GM21737 (cell line): ENCODE results near the gene ZSWIM4.
"Not testable (repeated sequence)": the region's sequence is repeated elsewhere in the genome, so short reads cannot be mapped to it uniquely, and the experiment has no call there.

ENCODE experiments used
- ATAC-seq: cut with Tn5 transposase; IDR thresholded peaks from one replicate; pipeline ENCODE4 v1.9.1; 2021; ENCODE audit warnings: mild to moderate bottlenecking, moderate library complexity; ENCODE audit not compliant: unreplicated experiment

ZSWIM4 gene

DNA sequence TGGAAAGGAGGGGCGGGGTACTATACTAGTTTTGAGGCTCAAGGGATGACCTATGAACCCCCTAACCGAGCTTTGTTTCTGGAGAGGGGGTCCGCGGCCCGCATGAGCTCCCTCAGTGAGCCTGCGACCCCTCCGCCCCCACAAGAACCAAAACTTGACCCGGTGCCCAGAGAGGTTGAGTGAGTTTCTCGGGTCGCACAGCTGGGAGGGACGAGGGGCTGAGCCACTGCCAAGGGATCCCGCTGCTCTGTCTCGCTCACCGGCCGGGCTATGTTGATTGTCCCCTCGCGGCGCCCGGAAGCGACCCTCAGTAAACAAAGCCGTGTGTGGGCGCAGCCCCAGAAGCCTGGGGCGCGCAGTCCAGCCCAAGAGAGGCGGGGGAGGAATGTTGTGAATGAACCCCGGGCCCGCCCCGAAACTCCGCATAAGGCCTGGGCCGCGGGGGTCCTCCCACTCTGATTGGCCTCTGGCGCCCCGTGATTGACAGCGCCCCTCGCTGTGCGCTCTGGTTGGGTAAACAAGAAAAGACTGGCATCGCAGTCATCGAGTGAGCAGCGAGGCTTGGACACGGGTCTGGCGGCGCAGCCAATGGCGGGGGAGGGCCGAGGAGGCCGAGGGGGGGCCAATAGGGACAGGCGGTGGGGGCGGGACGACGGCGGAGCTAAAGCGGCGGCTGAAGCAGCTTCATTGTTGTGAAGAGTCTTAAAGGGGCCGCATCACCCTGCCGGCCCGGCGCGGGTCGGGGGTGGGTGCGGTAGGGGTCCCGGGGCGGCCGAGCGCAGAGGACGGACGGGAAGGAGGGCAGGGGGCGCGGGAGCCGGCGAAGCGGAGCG, at the start of gene ZSWIM4:
Gene ZSWIM4 (plus strand): TSS at position 687 of the 833 bp plus-strand sequence. CDS start 206 bp downstream, outside the sequence.
- peak; percentile 92 for ATAC-seq

DNA sequence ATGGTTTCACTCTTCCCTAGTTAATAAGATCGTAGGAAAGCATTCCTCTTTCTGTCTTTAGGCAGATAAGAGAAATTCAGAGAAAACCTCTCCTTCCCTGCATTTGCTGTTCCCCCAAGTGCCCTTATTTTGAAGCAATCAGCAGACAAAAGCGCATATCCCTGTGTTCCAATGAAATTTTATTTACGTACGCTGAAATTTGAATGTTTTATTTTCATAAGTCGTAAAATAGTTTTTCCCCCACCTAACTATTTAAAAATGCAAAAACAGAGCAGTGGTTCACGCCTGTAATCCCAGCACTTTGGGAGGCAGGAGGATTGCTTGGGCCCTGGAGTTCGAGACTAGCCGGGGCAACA, 48.2 kb upstream of the ZSWIM4 start:
- no peak for ATAC-seq

DNA sequence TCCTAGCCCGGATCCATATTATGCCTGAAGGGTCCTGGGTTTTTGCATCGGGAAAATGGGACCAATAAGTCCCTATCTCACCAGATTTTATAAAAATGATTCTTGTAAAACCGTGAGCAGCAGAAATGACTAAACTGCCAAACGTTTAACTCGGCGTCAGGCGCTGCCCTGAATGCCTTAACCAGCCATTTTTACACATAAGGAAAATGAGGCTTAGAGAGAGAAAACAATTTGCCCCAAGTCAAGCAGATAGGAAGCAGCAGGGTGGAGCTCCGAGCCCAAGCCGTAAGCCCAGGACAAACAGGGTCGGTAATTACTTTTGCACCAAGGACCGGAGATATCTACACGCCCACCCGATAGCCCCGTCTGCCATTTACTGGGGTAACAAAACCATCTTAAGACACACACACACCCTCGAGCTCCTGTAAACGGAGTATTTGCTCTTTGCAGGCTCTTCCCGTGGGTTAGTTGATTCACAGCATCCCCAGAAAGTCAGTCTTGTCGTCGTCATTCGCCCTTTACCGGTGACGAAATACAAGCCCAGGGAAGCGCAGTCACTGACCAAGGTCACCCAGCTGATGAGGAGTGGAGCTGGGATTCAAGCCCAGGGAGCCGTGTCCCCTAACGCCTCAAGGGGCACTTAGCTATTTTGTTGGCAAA, 46.9 kb upstream of the ZSWIM4 start:
- no peak for ATAC-seq

DNA sequence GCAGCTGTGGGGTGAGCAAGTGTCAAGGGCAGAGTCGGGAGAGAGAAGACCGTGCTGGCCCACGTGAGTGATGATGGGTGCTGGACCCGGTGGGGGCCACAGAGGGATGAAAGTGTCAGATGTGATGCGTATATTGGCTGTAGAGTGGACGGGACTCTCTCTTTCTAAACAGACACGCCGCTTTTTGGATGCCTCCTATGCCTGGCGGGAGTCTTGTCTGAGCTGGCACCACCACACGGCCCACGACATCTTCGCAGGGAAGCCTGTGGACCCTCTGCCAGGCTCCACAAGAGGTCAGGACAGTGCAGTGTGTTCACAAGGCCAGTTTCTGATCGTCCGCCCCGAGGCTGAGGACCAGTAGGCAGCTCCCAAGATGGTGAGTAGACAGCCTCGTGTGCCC, 43.8 kb upstream of the ZSWIM4 start:
- no peak for ATAC-seq

DNA sequence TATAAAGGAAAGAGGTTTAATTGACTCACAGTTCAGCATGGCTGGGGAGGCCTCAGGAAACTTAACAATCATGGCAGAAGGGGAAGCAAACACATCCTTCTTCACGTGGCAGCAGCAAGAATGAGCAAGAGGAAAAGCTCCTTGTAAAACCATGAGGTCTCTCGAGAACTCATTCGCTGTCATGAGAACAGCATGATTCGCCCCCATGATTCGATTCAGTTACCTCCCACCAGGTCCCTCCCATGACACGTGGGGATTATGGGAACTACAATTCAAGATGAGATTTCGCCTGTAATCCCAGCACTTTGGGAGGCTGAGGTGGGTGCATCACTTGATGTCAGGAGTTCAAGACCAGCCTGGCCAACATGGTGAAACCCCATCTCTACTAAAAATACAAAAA, 41.6 kb upstream of the ZSWIM4 start:
- not testable (repeated sequence) for ATAC-seq

DNA sequence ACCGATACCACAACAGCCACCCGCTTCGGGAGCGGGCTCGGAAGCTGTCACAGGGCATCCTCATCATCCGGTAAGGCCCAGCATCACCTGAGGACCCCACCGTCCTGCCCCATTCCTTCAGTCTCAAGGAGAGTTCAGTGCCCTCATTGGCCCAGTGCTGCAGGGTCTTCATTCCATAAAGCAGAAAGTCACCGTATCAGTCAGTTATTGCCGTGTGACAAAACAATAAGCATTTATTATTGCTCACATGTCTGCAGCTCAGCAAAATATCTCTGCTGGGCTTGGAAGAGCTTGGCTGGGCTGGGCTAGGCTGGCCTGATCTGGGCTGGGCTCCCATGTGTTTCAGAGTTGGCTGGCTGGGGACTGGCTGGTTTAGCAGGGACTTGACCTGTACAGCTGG, 39.0 kb upstream of the ZSWIM4 start:
- ATAC-seq: no peak

DNA sequence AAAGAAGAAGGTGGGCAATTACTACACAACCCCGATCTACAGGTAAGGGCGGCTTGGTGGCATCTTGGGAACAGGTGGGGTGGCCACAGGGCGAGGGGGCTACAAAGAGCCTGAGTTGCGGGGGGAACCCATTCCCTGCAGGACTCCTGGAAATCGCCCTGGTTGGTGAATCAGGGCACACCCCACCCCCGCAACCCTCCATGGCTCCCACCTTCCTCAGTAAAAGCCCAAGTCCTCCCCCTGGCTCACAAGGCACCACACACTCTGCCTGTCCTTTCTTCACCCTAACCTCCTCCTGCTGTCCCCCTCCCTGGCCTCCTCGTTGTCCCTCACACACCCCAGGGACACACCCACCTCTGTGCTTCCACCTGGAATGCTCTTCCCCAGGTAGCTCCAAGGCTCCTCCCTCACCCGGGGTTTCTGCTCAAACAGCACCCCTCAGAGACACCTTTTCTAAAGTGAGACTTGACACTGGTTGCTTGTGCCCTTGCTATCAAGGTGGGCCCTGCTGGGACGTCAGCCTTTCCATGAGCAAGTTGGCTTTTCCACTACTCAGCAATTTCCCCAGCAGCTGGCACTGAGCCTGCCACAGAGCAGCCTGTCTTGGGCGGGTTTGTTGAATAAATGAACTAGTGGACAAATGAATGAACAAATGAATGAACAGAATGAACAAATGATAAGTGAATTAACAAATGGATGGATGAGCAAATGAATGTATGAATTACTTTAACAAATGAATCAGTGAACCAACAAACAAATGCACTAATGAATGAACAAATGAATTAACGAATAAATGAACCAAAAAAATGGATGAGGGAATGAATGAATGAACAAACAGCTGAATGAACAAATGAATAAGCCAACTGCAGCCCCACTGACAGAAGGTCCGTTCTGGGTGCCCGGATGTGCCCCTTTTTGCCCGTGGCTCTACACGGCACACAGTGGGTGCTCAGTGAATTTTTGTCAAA, 37.2 kb upstream of the ZSWIM4 start:
- no peak for ATAC-seq

DNA sequence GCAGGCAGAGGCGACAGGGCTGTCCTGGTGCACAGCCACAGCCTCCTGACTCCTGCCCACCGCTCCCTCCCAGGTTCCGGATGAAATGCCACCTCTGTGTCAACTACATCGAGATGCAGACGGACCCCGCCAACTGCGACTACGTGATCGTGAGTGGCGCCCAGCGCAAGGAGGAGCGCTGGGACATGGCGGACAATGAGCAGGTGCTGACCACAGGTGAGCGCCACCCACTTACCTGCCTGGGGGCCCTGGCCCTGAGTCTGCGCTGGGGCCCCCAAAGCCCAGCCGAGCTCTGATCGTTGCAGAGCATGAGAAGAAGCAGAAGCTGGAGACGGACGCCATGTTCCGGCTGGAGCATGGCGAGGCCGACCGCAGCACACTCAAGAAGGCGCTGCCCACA, 36.4 kb upstream of the ZSWIM4 start:
- ATAC-seq: no peak

DNA sequence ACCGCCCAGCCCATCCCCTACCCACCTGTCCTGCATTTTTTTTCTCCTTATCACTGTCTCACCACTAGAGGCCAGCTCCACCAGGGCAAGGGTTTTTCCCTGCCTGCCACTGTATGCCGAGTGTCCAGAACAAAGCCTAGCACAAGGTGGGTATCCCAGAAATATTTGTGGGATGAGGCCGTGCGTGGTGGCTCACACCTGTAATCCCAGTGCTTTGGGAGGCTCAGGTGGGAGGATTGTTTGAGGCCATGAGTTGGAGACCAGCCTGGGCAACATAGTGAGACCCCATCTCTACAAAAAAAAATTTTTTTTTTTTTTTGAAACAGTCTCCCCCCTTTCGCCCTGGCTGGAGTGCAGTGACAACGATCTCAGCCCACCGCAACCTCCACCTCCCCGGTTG, 33.8 kb upstream of the ZSWIM4 start:
- no peak for ATAC-seq

DNA sequence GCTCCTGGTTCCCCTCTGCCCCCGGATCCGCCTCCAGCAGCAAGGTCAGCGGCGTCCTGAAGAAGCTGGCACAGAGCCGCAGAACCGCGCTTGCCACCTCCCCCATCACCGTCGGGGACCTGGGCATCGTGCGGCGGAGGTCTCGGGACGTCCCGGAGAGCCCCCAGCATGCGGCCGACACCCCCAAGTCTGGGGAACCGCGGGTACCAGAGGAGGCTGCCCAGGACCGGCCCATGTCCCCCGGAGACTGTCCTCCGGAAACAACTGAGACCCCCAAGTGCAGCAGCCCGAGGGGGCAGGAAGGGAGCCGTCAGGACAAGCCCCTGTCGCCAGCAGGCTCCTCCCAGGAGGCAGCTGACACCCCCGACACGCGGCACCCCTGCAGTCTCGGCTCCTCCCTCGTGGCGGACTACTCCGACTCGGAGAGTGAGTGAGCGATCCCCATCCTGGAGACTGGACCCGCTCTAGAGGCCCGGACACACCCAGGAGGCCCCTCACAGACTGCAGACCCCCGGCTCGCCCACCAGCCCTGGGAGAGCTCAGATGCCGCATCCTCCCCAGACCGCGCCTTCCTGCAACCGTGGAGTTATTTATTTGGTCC, 32.5 kb upstream of the ZSWIM4 start:
- no peak for ATAC-seq

DNA sequence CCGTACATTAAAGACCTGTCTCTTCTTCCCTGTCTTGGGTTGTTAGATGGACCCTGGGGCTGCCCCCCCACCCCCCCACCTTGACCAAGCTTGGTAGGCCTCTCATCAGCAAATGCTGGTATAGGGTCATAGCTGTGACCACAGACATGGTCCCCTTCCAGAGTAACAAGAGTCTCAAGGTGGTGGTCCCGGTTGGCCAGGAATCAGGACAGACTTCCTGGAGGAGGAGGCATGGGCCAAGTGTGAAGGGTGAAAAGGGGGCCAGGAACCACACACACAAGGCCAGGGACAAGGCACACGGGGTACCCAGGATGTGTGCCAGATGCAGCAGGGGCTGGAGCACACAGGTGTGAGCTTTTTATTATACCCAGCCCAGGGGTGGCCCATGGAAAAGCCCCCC, 32.0 kb upstream of the ZSWIM4 start:
- ATAC-seq: no peak

DNA sequence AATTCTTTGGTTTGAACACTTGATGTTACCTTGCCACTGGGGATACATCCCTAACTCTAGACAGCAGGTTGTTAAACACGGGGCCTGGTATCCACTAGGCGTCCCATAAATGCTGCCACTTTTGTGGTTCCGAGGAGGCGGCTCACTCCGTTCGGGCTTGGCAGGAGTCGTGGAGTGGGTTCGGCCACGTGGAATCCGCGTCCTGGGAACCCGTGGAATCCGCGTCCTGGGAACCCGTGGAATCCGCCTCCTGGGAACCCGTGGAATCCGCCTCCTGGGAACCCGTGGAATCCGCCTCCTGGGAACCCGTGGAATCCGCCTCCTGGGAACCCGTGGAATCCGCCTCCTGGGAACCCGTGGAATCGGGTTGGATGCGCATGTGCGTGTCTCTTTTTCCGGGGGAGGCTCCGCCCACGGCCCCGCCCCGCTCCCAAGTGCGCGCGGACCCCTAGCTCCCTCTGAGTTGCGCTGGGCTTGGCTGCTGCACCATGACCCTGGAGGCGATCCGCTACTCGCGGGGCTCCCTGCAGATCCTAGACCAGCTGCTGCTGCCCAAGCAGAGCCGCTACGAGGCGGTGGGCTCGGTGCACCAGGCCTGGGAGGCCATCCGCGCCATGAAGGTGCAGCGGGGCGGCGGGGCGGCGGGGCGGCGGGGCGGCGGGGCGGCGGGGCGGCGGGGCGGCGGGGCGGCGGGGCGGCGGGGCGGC, 31.0 kb upstream of the ZSWIM4 start, which contains the start of gene MRI1:
Gene MRI1 (plus strand): TSS at position 422 of the 707 bp plus-strand sequence. CDS start 67 bp downstream, at position 489.
- ATAC-seq: no peak

DNA sequence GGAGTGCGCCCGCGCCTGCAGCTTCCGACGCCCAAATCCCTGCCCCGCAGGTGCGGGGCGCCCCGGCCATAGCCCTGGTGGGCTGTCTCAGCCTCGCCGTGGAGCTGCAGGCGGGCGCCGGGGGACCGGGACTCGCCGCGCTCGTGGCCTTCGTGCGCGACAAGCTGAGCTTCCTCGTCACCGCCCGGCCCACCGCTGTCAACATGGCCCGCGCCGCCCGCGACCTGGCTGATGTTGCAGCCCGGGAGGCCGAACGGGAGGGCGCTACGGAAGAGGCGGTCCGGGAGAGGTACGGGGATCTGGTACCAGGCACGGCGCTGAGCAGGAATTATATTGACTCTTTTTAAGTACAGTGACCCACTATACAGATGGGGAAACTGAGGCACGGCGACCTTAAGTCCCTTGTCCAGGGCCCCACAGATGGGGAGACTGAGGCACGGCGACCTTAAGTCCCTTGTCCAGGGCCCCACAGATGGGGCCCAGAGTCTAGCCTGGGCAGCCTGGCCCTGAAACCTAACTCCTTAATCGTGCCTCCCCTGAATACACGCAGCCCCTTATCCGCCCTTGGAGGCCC, 30.3 kb upstream of the ZSWIM4 start:
- ATAC-seq: no peak

DNA sequence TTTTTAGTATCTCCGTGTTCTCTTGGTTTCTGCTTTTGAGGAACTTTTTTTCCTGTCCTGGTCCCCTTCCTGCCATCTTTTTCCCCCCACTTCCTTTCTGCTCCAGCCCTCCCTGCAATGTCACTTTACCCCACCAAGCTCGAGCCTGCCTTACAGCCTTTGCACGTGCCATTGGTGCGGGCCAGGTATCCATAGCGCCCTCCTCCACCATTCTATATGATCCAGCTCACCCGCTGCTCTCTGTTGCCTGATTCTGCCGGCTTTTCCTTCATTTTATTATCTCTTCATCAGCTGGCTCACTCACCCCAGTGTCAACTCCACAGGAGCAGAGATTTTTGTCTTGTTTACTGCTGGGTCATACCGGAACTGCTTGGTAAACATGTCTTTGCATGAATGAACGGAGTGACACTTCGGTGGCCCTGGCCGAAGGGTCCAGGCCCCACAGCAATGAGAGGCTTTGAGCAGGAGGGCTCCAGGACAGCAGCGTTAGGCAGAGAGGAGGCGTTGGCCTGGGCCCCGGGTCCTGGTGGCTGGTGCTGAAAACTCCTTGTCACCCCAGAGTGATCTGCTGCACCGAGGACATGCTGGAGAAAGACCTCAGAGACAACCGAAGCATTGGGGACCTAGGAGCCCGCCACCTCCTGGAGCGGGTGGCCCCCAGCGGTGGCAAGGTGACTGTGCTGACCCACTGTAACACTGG, 29.7 kb upstream of the ZSWIM4 start:
- ATAC-seq: no peak

DNA sequence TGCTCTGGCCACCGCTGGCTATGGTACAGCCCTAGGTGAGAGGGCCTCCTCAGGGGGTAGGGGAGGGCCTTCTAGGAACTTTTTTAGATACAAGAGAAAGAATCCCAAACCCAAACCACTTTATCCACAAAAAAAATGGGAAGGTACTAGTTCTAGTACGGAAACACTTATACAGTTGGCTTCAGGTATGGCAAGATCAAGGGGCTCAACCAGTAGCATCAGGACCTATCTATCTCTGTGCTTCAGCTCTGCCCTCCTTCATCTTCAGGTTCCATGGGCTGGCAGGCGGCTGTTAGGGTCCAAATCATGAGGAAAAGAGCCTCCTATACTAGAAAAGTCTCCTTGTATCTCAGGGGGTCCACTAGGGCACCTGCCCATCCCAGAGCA, 29.2 kb upstream of the ZSWIM4 start:
- no peak for ATAC-seq

DNA sequence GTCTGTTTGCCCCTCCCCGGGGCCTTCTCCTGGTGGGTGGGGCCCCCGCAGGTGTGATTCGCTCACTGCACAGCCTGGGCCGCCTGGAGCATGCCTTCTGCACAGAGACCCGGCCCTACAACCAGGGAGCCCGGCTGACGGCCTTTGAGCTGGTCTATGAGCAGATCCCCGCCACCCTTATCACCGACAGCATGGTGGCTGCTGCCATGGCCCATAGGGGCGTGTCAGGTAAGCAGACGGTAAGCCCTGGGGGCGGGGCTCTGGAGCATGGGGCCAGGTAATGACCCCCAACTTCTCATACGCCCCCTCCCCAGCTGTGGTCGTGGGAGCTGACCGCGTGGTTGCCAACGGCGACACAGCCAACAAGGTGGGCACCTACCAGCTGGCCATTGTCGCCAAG, 26.7 kb upstream of the ZSWIM4 start:
- no peak for ATAC-seq

DNA sequence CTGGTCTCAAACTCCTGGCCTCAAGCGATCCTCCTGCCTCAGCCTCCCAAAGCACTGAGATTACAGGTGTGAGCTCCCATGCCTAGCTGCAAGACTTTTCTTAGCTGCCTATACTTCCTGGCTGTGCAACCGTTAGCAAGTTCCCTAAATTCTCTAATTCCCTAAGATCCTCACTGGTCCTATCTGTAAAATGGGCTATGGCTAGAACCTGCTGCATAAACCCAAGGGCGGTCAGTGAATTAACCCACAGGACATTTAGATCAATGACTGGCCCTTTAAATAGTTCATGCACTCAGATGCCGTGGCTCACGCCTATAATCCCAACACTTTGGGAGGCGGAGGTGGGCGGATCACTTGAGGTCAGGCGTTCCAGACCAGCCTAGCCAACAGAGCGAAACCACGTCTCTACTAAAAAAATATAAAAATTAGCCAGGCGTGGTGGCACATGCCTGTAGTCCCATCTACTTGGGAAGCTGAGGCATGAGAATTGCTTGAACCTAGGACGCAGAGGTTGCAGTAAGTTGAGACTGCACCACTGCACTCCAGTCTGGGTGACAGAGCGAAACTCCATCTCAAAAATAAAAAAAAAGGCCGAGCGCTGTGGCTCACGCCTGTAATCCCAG, 25.1 kb upstream of the ZSWIM4 start:
- ATAC-seq: no peak

DNA sequence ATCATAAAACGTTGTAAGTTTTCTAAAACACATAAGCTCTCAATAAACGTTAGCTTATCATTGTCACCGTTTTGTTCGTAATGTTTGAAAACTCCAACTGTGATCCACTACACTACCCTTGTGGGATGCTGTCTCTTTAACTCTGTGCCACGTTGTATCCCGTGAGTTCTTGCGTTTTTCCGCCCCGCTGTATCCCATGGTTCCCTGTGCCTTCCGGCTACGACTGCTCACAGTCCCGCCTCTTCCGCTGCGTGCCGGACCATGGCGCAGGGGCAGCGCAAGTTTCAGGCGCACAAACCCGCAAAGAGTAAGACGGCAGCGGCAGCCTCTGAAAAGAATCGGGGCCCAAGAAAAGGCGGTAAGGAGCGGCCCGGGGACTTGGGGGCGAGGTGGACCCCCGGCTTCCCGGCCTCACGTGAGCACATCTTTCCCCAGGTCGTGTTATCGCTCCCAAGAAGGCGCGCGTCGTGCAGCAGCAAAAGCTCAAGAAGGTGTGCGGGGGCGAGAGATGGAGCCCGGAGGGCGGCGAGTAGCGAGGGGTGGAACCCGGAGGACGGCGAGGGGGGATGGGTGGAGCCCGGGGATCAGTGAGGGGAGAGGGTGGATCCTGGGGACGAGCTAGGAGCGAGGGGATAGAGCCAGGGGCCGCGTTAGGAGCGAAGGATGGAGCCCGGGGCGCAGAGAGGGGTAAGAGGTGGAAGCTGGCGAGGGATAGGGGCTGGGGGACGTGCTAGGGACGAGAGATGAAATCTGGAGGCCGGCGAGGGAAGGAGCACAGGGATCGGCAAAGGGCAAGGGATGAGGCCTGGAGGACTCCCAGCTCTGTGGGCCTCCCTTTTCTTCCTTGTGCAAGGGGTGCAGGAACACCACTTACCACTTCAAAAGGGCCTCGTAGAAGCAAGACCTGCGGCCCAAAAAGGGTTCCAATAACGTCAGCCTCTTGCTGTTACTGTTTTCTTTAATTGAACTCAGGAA, 20.7 kb upstream of the ZSWIM4 start, which contains the start of gene C19orf53:
Gene C19orf53 (plus strand): TSS at position 240 of the 975 bp plus-strand sequence. CDS start 22 bp downstream, at position 262.
- peak; percentile 76 for ATAC-seq
